HL-60 (cell line): ENCODE measurements around the gene MAST3.

Experiments used
- CTCF ChIP-seq: IDR thresholded peaks from one replicate; pipeline ENCODE4 v1.5.1; 2011; ENCODE audit warnings: low read length, control low read depth, inconsistent platforms; ENCODE audit not compliant: insufficient read depth
- POLR2AphosphoS5 ChIP-seq: IDR thresholded peaks from 2 replicates; pipeline ENCODE4 v1.6.1; 2012; ENCODE audit warnings: low read depth

DNA sequence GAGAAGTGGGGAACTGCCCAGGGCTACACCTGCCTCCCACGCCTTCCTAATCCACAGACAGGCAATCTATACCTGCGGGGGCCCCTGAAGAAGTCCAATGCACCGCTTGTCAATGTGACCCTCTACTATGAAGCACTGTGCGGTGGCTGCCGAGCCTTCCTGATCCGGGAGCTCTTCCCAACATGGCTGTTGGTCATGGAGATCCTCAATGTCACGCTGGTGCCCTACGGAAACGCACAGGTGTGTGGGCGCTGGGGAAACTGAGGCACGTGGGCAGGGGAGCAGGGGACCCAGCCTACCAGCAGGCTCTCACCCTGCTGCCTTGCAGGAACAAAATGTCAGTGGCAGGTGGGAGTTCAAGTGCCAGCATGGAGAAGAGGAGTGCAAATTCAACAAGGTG lies 77.4 kb downstream of the MAST3 start:
- TF ChIP-seq CTCF (no peak), POLR2AphosphoS5 (no peak)
